H9 (cell line): ENCODE data around the gene COX11. TPM values are rescaled to one million over a fixed set of nuclear protein-coding genes. Genes with fewer than 3 reads are reported as not detected.
A peak's percentile ranks its signal among the peaks of the same experiment; 100 is the strongest.

Experiments used
- DNase-seq: peaks from one replicate; pipeline ENCODE4 v3.0.0-alpha.2; 2017
- H2AFZ ChIP-seq: one replicate; pipeline ENCODE4 v1.6.1; 2013; ENCODE audit warnings: mild to moderate bottlenecking, low read length, control low read depth, moderate library complexity
- H2AK5ac ChIP-seq: 2 replicates; pipeline ENCODE4 v1.6.1; 2013; ENCODE audit warnings: low read length, control low read depth, mixed read lengths; ENCODE audit not compliant: insufficient read length
- H2BK120ac ChIP-seq: one replicate; pipeline ENCODE4 v1.6.1; 2013; ENCODE audit warnings: low read depth, mild to moderate bottlenecking, low read length, control low read depth, inconsistent platforms; ENCODE audit not compliant: poor library complexity, severe bottlenecking
- H2BK12ac ChIP-seq: 2 replicates; pipeline ENCODE4 v1.6.1; 2013; ENCODE audit warnings: low read length, control low read depth, mixed read lengths, low read depth; ENCODE audit not compliant: insufficient read length
- H2BK15ac ChIP-seq: 2 replicates; pipeline ENCODE4 v1.6.1; 2013; ENCODE audit warnings: low read depth, low read length, control low read depth
- H2BK20ac ChIP-seq: one replicate; pipeline ENCODE4 v1.6.1; 2013; ENCODE audit warnings: low read depth, mild to moderate bottlenecking, low read length, control low read depth, inconsistent platforms; ENCODE audit not compliant: poor library complexity, severe bottlenecking
- H2BK5ac ChIP-seq: 2 replicates; pipeline ENCODE4 v1.6.1; 2013; ENCODE audit warnings: low read length, control low read depth, mixed read lengths; ENCODE audit not compliant: insufficient read length
- H3K14ac ChIP-seq: 2 replicates; pipeline ENCODE4 v1.6.1; 2013; ENCODE audit warnings: low read length, control low read depth; ENCODE audit not compliant: insufficient read depth
- H3K18ac ChIP-seq: 2 replicates; pipeline ENCODE4 v1.6.1; 2013; ENCODE audit warnings: low read depth, mild to moderate bottlenecking, mixed read lengths, low read length, control low read depth; ENCODE audit not compliant: insufficient read length
- H3K23ac ChIP-seq: 2 replicates; pipeline ENCODE4 v1.6.1; 2013; ENCODE audit warnings: low read length, control low read depth, mixed read lengths, low read depth; ENCODE audit not compliant: insufficient read length
- H3K23me2 ChIP-seq: 2 replicates; pipeline ENCODE4 v1.6.1; 2013; ENCODE audit warnings: low read depth, mild to moderate bottlenecking, mixed read lengths, low read length, control low read depth; ENCODE audit not compliant: insufficient read length, poor library complexity, severe bottlenecking
- H3K27ac ChIP-seq: 2 replicates; pipeline ENCODE4 v1.5.1; 2013; ENCODE audit warnings: low read length, control low read depth, mixed read lengths, low read depth; ENCODE audit not compliant: insufficient read length
- H3K27me3 ChIP-seq: 2 replicates; pipeline ENCODE4 v1.6.1; 2013; ENCODE audit warnings: low read length, control low read depth, inconsistent platforms; ENCODE audit not compliant: insufficient read depth
- H3K4ac ChIP-seq: 2 replicates; pipeline ENCODE4 v1.6.1; 2013; ENCODE audit warnings: low read depth, mild to moderate bottlenecking, control low read depth, inconsistent platforms, low read length, moderate library complexity
- H3K4me1 ChIP-seq: 2 replicates; pipeline ENCODE4 v1.6.1; 2013; ENCODE audit warnings: low read length, control low read depth, inconsistent platforms; ENCODE audit not compliant: insufficient read depth
- H3K4me2 ChIP-seq: 2 replicates; pipeline ENCODE4 v1.6.1; 2013; ENCODE audit warnings: low read length, control low read depth, mixed read lengths; ENCODE audit not compliant: insufficient read length, insufficient read depth
- H3K56ac ChIP-seq: 2 replicates; pipeline ENCODE4 v1.6.1; 2013; ENCODE audit warnings: low read depth, mild to moderate bottlenecking, mixed read lengths, low read length, control low read depth; ENCODE audit not compliant: insufficient read length
- H3K79me1 ChIP-seq: 2 replicates; pipeline ENCODE4 v1.6.1; 2013; ENCODE audit warnings: low read depth, mild to moderate bottlenecking, moderate library complexity, low read length, control low read depth, inconsistent platforms; ENCODE audit not compliant: insufficient read depth, poor library complexity, severe bottlenecking
- H3K79me2 ChIP-seq: 2 replicates; pipeline ENCODE4 v1.6.1; 2013; ENCODE audit warnings: low read length, control low read depth, inconsistent platforms; ENCODE audit not compliant: insufficient read depth
- H3K9ac ChIP-seq: 2 replicates; pipeline ENCODE4 v1.6.1; 2013; ENCODE audit warnings: low read length, control low read depth, mixed read lengths; ENCODE audit not compliant: insufficient read length; ENCODE audit errors: extremely low read depth
- H3K9me3 ChIP-seq: one replicate; pipeline ENCODE4 v1.6.1; 2013; ENCODE audit warnings: low read depth, low read length, inconsistent platforms; ENCODE audit not compliant: control insufficient read depth
- H3T11ph ChIP-seq: one replicate; pipeline ENCODE4 v1.6.1; 2013; ENCODE audit warnings: mild to moderate bottlenecking, low read length, control low read depth, inconsistent platforms
- H4K20me1 ChIP-seq: one replicate; pipeline ENCODE4 v1.6.1; 2013; ENCODE audit not compliant: control insufficient read depth, insufficient read length, insufficient read depth
- H4K5ac ChIP-seq: 2 replicates; pipeline ENCODE4 v1.6.1; 2013; ENCODE audit warnings: low read depth, mild to moderate bottlenecking, mixed read lengths, low read length, control low read depth; ENCODE audit not compliant: insufficient read length
- H4K8ac ChIP-seq: replicated peaks from 2 replicates; pipeline ENCODE4 v1.6.1; 2013; ENCODE audit warnings: low read length, control low read depth, mixed read lengths, low read depth; ENCODE audit not compliant: insufficient read length
- H4K91ac ChIP-seq: 2 replicates; pipeline ENCODE4 v1.6.1; 2013; ENCODE audit warnings: low read depth, mild to moderate bottlenecking, moderate library complexity, mixed read lengths, low read length, control low read depth; ENCODE audit not compliant: insufficient read length
- H3K27ac Mint-ChIP-seq, 3 experiments: 2 replicates in 2 of 3; 3 replicates in 1 of 3; pipeline ENCODE4 v1.8.0; 2020 to 2021; ENCODE audit warnings: mixed read lengths in 3 of 3, mild to moderate bottlenecking in 1 of 3, moderate library complexity in 1 of 3
- H3K27me3 Mint-ChIP-seq: 2 replicates; pipeline ENCODE4 v1.8.0; 2021; ENCODE audit warnings: low read depth, mild to moderate bottlenecking, moderate library complexity, mixed read lengths
- H3K36me3 Mint-ChIP-seq, 3 experiments: 2 replicates in 2 of 3; 3 replicates in 1 of 3; pipeline ENCODE4 v1.8.0; 2020 to 2021; ENCODE audit warnings: low read depth in 3 of 3, mixed read lengths in 3 of 3; ENCODE audit not compliant: insufficient read depth in 1 of 3
- H3K4me1 Mint-ChIP-seq, 2 experiments: 2 replicates each; pipeline ENCODE4 v1.8.0; 2020; ENCODE audit warnings: mixed read lengths in 2 of 2
- H3K4me3 Mint-ChIP-seq, 2 experiments: 2 replicates in 1 of 2; 3 replicates in 1 of 2; pipeline ENCODE4 v1.8.0; 2020 to 2021; ENCODE audit warnings: mild to moderate bottlenecking in 2 of 2, mixed read lengths in 2 of 2, moderate library complexity in 1 of 2
- H3K9me3 Mint-ChIP-seq, 2 experiments: 2 replicates in 1 of 2; 3 replicates in 1 of 2; pipeline ENCODE4 v1.8.0; 2020; ENCODE audit warnings: mild to moderate bottlenecking in 2 of 2, mixed read lengths in 2 of 2, moderate library complexity in 1 of 2
- CTCF ChIP-seq: fragments of 200-600 bp; sonication (generic); conservative IDR thresholded peaks from 3 replicates; pipeline ENCODE4 v1.8.0; 2021; ENCODE audit warnings: antibody characterized with exemption, mild to moderate bottlenecking
- WGBS: extraction: QIAGEN DNeasy Blood & Tissue Kit; methylation state at CpG from one replicate; pipeline ENCODE4 v1.1.7; 2013; ENCODE audit warnings: missing lambda C conversion rate, low lambda C conversion rate, mixed read lengths; ENCODE audit not compliant: insufficient read length; ENCODE audit errors: extremely low coverage; 5-methylcytosine and 5-hydroxymethylcytosine counted together
- long read RNA-seq: library from polyadenylated mRNA; unstranded; transcript quantifications from one replicate; pipeline ENCODE4 v2.0.0, GENCODE V29; 2020
- total RNA-seq: library from RNA; stranded (reverse); gene quantifications from 2 replicates; pipeline ENCODE4 v1.2.1, GENCODE V29; 2021

COX11 gene
- 75.5 and 76.1 TPM in 2 replicates for total RNA-seq
- long read RNA-seq, transcript COX11-201 (4 exons, 2,497 nt) = major isoform, 260 of 291 reads
- long read RNA-seq, transcript COX11-202 (3 exons, 1,108 nt) = minor isoform, 16 of 291 reads
- long read RNA-seq, partial matches to known transcripts = 1 of 291 reads
- long read RNA-seq, other reads (novel, unspliced or antisense) = 12 of 291 reads

GRCh38 chr17:54968262-54968987 lies at the start of gene COX11, which contains the start of gene STXBP4:
Gene COX11, minus strand, starts transcription at chr17:54968654. Its CDS starts 8 bp downstream, at chr17:54968646.
Gene STXBP4, plus strand, starts transcription at chr17:54968765. Its CDS starts 17,455 bp downstream, at chr17:54986220.
- no peak within 1 kb of the TSS for H2BK15ac ChIP-seq
- H3K79me1 ChIP-seq = no peaks in the 10 kb centered on the region

More at GRCh38 chr17:54968262-54968987, at the start of gene COX11, which contains the start of gene STXBP4:
- Histone ChIP-seq H3K4me1 (no peaks in the 10 kb centered on the region; the same call in 1 of the 2 replicates), H4K91ac (no peak within 1 kb of the TSS), H2BK120ac (no peak within 1 kb of the TSS), H2BK20ac (no peak within 1 kb of the TSS), H3K18ac (peak within 1 kb of the TSS; percentile 69), H3K9ac (peak within 1 kb of the TSS; percentile 96), H3K23me2 (peaks cover 7% of the 10 kb centered on the region), H2AFZ (peak within 1 kb of the TSS; percentile 82), H2AK5ac (no peak within 1 kb of the TSS), H4K20me1 (no peaks in the 10 kb centered on the region), H4K8ac (no peak within 1 kb of the TSS), H2BK5ac (no peak within 1 kb of the TSS), H3K4me2 (peak within 1 kb of the TSS; percentile 83), H3K9me3 (no peaks in the 10 kb centered on the region), H2BK12ac (no peak within 1 kb of the TSS), H3K23ac (no peak within 1 kb of the TSS), H3K4ac (no peak within 1 kb of the TSS), H4K5ac (no peak within 1 kb of the TSS), H3K14ac (peak within 1 kb of the TSS; percentile 92), H3K79me2 (peaks cover 16% of the 10 kb centered on the region; the same call in 1 of the 2 replicates), H3K56ac (peak within 1 kb of the TSS; percentile 12), H3K27me3 (no peaks in the 10 kb centered on the region), H3T11ph (no peak within 1 kb of the TSS), H3K27ac (no peak within 1 kb of the TSS)
- H3K27me3 Mint-ChIP-seq = no peaks in the 10 kb centered on the region
- no peak within 1 kb of the TSS for H3K4me3 Mint-ChIP-seq
- no CpG with 5 or more reads among the region's 57 CpGs for WGBS
- TF ChIP-seq CTCF = peak; percentile 50; the same call in 2 of the 3 replicates
- peaks cover 7 to 24% (median 22%) of the 10 kb centered on the region in 3 experiments; a peak in 6 of 7 replicates for H3K36me3 Mint-ChIP-seq
- DNase-seq = peak; percentile 99
- no peak within 1 kb of the TSS for H3K27ac Mint-ChIP-seq
- H3K4me1 Mint-ChIP-seq = peaks cover 12 to 13% of the 10 kb centered on the region in 2 experiments
- no peaks in the 10 kb centered on the region for H3K9me3 Mint-ChIP-seq
